VCaP (cell line): Measurements from ENCODE around the gene KCNH8.

Source experiments
- H3K27ac ChIP-seq: fragments of 450-650 bp; 2 replicates; pipeline ENCODE4 v1.5.1; 2017
- CTCF ChIP-seq: fragments of 450-650 bp; conservative IDR thresholded peaks from 2 replicates; pipeline ENCODE4 v1.5.1; 2017; ENCODE audit warnings: mild to moderate bottlenecking, moderate library complexity

Gene KCNH8

GRCh38 chr3:19364148-19364547 lies 215.8 kb downstream of the KCNH8 start:
- no peak for TF ChIP-seq CTCF
- no peak overlapping the region for H3K27ac ChIP-seq

DNA sequence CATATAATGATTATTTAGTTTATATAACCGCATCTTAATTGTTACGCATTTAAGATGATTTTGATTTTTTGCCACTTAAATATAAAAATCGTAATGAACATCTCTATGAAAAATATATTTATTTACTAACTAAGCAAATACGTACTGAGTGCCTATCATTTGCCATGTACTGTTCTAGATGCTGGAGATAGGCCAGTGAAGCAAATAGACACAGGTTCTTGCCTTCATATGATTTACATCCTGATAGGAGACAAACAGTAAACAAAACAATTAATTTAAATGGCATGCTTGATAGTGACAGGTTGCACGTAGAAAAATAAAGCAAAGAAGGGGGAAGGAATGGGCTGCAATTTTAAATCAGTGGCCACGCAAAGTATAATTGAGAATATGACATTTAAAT lies 217.2 kb downstream of the KCNH8 start:
- TF ChIP-seq CTCF = no peak
- no peak overlapping the region; the same call in 1 of the 2 replicates for H3K27ac ChIP-seq

- no peak overlapping the region for H3K27ac ChIP-seq
- TF ChIP-seq CTCF = no peak
These were observed 236.6 kb downstream of the KCNH8 start for GRCh38 chr3:19384868-19385267.

- no peak overlapping the region for H3K27ac ChIP-seq
- TF ChIP-seq CTCF = no peak
These were observed 243.8 kb downstream of the KCNH8 start for GRCh38 chr3:19392150-19392549.

DNA sequence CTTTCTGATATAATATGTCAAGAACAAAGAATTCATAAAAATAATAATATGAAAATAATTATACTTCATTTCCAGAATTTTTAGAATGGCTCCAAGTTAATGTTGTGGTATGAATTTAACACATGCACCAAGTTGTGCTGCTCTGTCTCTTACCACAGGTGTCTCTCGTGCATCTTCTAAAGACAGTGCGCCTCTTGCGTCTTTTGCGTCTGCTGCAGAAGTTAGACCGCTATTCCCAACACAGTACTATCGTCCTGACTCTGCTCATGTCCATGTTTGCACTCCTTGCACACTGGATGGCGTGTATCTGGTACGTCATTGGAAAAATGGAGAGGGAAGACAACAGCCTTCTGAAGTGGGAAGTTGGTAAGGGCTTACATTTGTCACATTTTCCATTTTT lies 246.6 kb downstream of the KCNH8 start:
- no peak overlapping the region for H3K27ac ChIP-seq
- TF ChIP-seq CTCF = no peak

DNA sequence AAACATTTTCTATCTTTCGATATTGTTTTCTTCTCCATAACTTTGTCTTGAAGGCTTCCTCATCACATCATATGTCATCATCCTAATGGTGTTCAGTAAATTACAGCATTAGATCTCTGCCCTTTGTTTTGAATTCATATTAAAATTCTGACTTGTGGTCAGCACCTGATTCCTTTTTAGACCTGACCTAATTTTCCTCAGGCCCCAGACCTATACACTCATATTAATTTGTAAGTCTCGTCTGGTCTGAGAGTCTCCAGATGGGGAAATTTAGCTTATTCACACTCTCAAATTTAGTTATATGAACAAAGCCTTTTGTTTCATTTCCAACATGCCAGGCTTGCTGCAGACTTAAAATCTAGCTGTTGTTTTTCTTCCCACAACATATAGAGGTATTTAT lies 248.4 kb downstream of the KCNH8 start:
- TF ChIP-seq CTCF = no peak
- H3K27ac ChIP-seq = no peak overlapping the region

DNA sequence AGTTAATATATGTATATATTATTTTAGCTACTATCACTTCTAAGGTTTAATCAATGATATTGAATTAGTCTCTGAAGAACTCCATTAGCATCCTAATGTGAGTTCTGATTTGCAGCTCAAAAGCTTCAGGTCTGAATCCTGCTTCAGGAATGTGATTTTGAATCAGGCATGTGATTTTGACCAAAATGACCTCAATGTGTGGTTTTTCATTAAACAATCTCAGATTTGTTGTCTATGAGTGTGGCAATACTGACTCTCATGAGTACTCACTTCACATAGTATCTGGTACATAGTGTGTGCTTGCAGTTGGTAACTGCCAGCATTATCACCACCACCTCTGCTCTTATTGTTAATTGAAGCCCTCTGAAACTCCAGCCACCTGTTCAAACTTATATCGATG lies 251.0 kb downstream of the KCNH8 start:
- TF ChIP-seq CTCF = no peak
- no peak overlapping the region for H3K27ac ChIP-seq

- no peak for TF ChIP-seq CTCF
- no peak overlapping the region for H3K27ac ChIP-seq
These were observed 251.5 kb downstream of the KCNH8 start for GRCh38 chr3:19399836-19400235.
